Ascending aorta (tissue), 2 donors: Measurements from ENCODE around the gene DUXA. TPM values are rescaled to one million over a fixed set of nuclear protein-coding genes. Genes with fewer than 3 reads are reported as not detected.
A peak's percentile ranks its signal among the peaks of the same experiment; 100 is the strongest.
"Not testable (repeated sequence)": the region's sequence is repeated elsewhere in the genome, so short reads cannot be mapped to it uniquely, and the experiment has no call there.

Experiments
- DNase-seq, 2 donors: peaks; one replicate each; pipeline ENCODE4 v3.0.0-alpha.2; 2019; ENCODE audit warnings: low spot score in 2 of 2
- H3K27ac ChIP-seq, 2 donors: fragments of 200-600 bp; sonication (generic); one replicate each; pipeline ENCODE4 v1.5.1; 2016 to 2017; ENCODE audit warnings: mild to moderate bottlenecking in 1 of 2
- H3K27me3 ChIP-seq: fragments of 200-600 bp; sonication (generic); one replicate; pipeline ENCODE4 v1.5.1; 2017
- H3K36me3 ChIP-seq, 2 donors: fragments of 200-600 bp; sonication (generic); one replicate each; pipeline ENCODE4 v1.5.1; 2016
- H3K4me1 ChIP-seq, 2 donors: fragments of 200-600 bp; sonication (generic); one replicate each; pipeline ENCODE4 v1.5.1; 2016 to 2017; ENCODE audit warnings: mild to moderate bottlenecking in 1 of 2
- H3K4me3 ChIP-seq, 2 donors: fragments of 200-600 bp; sonication (generic); one replicate each; pipeline ENCODE4 v1.5.1; 2016 to 2017; ENCODE audit warnings: mild to moderate bottlenecking in 1 of 2
- H3K9me3 ChIP-seq, 2 donors: fragments of 200-600 bp; sonication (generic); one replicate each; pipeline ENCODE4 v1.5.1; 2016
- CTCF ChIP-seq, 3 experiments: fragments of 200-600 bp in 2 of 3; fragments of 450-650 bp in 1 of 3; sonication (generic) in 2 of 3; IDR thresholded peaks; one replicate each; pipeline ENCODE4 v1.5.1; 2016 to 2019; ENCODE audit warnings: antibody characterized with exemption in 3 of 3, mild to moderate bottlenecking in 1 of 3, moderate library complexity in 1 of 3
- intact Hi-C: fragments of 100-400 bp; cut with DNase I; formaldehyde crosslinking; loops from one replicate; pipeline ENCODE4 v1.15.1; 2023
- total RNA-seq: library from RNA; depleted of rRNA; stranded (reverse); fragments of >200 nt; gene quantifications from one replicate; pipeline ENCODE4 v1.1.0, GENCODE V29; 2016

The DUXA gene
- not detected for total RNA-seq

GRCh38 chr19:57167385-57167784, at the start of gene DUXA:
TSS of gene DUXA (minus strand) at chr19:57167485. CDS start at chr19:57167443, 42 bp downstream.
- H3K36me3 ChIP-seq = no peaks in the 10 kb centered on the region
- H3K27ac ChIP-seq = peak within 1 kb of the TSS in 1 of 2 donors; percentile 41
- H3K4me3 ChIP-seq = no peak within 1 kb of the TSS
- DNase-seq = no peak
- H3K27me3 ChIP-seq = no peaks in the 10 kb centered on the region
- no peaks in the 10 kb centered on the region for H3K4me1 ChIP-seq
- no peak for TF ChIP-seq CTCF (IDR thresholded peaks at IDR 0.05)
- intact Hi-C loops = no loop called here
- H3K9me3 ChIP-seq = no peaks in the 10 kb centered on the region

- Histone ChIP-seq H3K36me3 (peaks cover 64 to 96% of the 10 kb centered on the region in 2 donors), H3K27me3 (no peaks in the 10 kb centered on the region), H3K9me3 (peaks cover 64 to 100% of the 10 kb centered on the region in 2 donors), H3K27ac (no peak overlapping the region), H3K4me1 (no peaks in the 10 kb centered on the region), H3K4me3 (no peak overlapping the region)
- TF ChIP-seq CTCF (IDR thresholded peaks at IDR 0.05) = no peak
- DNase-seq = no peak
- intact Hi-C loops = no loop called here
Measured at GRCh38 chr19:57212109-57212508, 44.8 kb upstream of the DUXA start.

DNA sequence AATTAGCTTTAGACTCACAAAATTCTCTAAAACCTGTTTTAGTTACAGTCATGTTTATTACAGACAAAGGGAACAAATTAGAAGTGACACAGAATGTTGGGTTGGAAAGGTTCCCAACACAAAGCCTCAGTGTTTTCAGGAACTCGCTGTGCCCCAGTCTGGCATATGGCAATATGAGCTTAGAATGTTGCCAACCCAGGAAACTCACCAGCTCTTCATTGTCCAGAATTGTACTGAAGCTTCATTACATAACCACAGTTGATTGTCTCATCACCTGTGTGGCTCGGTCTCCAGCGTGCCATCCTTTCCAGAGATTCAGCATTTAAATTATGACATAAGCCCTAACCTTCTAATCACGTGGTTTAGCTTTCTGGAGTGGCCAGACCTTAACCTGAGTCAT, 43.1 kb upstream of the DUXA start:
- H3K36me3 ChIP-seq = peaks cover 73 to 96% of the 10 kb centered on the region in 2 donors

DNA sequence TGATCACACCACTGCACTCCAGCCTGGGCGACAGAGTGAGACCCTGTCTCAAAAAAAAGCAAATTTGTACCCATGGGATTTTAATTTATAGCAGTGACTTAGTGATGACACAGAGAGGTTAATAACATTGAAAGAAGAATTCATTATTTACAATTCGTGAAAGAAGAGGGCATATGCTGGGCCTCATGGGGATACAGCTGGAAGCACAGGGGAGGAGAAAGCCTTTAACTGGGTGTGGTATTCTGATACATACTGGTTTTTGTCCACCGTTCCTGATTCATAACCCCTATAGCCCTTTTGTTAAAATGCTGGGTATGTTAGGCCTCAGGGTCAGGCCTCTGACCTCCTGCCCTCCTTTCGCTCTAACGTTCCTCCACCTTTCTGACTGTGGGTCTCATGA, 34.9 kb upstream of the DUXA start:
- Histone ChIP-seq H3K9me3 (peaks cover 13 to 74% of the 10 kb centered on the region in 2 donors), H3K36me3 (peaks cover 73 to 95% of the 10 kb centered on the region in 2 donors), H3K4me1 (no peaks in the 10 kb centered on the region), H3K27ac (no peak overlapping the region), H3K4me3 (no peak overlapping the region), H3K27me3 (no peaks in the 10 kb centered on the region)
- intact Hi-C loops = no loop called here
- no peak for TF ChIP-seq CTCF (IDR thresholded peaks at IDR 0.05)
- no peak for DNase-seq

More for the DNA sequence above, 43.1 kb upstream of the DUXA start:
- no peak for DNase-seq
- Histone ChIP-seq H3K27ac (no peak overlapping the region), H3K4me1 (no peaks in the 10 kb centered on the region), H3K27me3 (no peaks in the 10 kb centered on the region), H3K9me3 (peaks cover 55 to 95% of the 10 kb centered on the region in 2 donors), H3K4me3 (no peak overlapping the region)
- TF ChIP-seq CTCF (IDR thresholded peaks at IDR 0.05) = no peak
- intact Hi-C loops = no loop called here

GRCh38 chr19:57197874-57198273, 30.6 kb upstream of the DUXA start:
- DNase-seq, H3K27me3 ChIP-seq, H3K4me1 ChIP-seq, H3K4me3 ChIP-seq, intact Hi-C loops, H3K27ac ChIP-seq: not testable (repeated sequence)
- peaks cover 76 to 96% of the 10 kb centered on the region in 2 donors for H3K36me3 ChIP-seq
- H3K9me3 ChIP-seq = peaks cover 0 to 58% of the 10 kb centered on the region in 2 donors

- DNase-seq = no peak
- intact Hi-C loops = loop anchor here (5.0 kb wide), 1 partner anchor 49 kb away; the partner anchor contains the start of gene ZNF805
- Histone ChIP-seq H3K4me1 (peaks cover 0 to 8% of the 10 kb centered on the region in 2 donors), H3K27ac (no peak overlapping the region), H3K36me3 (peaks cover 49% of the 10 kb centered on the region in 2 donors), H3K9me3 (peaks cover 0 to 26% of the 10 kb centered on the region in 2 donors), H3K27me3 (no peaks in the 10 kb centered on the region), H3K4me3 (peak overlapping the region; percentile 95 to 100)
- no peak for TF ChIP-seq CTCF (IDR thresholded peaks at IDR 0.05)
Measured at GRCh38 chr19:57192993-57193392, 25.7 kb upstream of the DUXA start.
